Trophoblast cell (in vitro differentiated cells and primary cell): ENCODE measurements around the gene OR2F2.

Source experiments
- DNase-seq, 2 donors: peaks; one replicate each; pipeline ENCODE4 v3.0.0-alpha.2; 2016
- H2AFZ ChIP-seq: 2 replicates; pipeline ENCODE4 v1.6.1; 2013; ENCODE audit warnings: low read length, moderate library complexity, mild to moderate bottlenecking; ENCODE audit not compliant: insufficient read depth, poor library complexity
- H2AK5ac ChIP-seq: 2 replicates; pipeline ENCODE4 v1.6.1; 2013; ENCODE audit warnings: mild to moderate bottlenecking, low read length
- H2BK120ac ChIP-seq: 2 replicates; pipeline ENCODE4 v1.6.1; 2013; ENCODE audit warnings: low read length, mild to moderate bottlenecking, moderate library complexity; ENCODE audit not compliant: insufficient read depth, poor library complexity
- H2BK12ac ChIP-seq: 2 replicates; pipeline ENCODE4 v1.6.1; 2013; ENCODE audit warnings: mild to moderate bottlenecking, low read length, moderate library complexity
- H2BK5ac ChIP-seq: 2 replicates; pipeline ENCODE4 v1.6.1; 2013; ENCODE audit warnings: low read length, low read depth, moderate library complexity, mild to moderate bottlenecking; ENCODE audit not compliant: poor library complexity
- H3K14ac ChIP-seq: 2 replicates; pipeline ENCODE4 v1.6.1; 2013; ENCODE audit warnings: mild to moderate bottlenecking, low read length
- H3K18ac ChIP-seq: 2 replicates; pipeline ENCODE4 v1.6.1; 2013; ENCODE audit warnings: mild to moderate bottlenecking, low read length
- H3K23ac ChIP-seq: 2 replicates; pipeline ENCODE4 v1.6.1; 2013; ENCODE audit warnings: low read length
- H3K27ac ChIP-seq: 2 replicates; pipeline ENCODE4 v1.5.1; 2013; ENCODE audit warnings: low read depth, mild to moderate bottlenecking, inconsistent platforms, low read length, moderate library complexity
- H3K27me3 ChIP-seq: 2 replicates; pipeline ENCODE4 v1.6.1; 2013; ENCODE audit warnings: inconsistent platforms, mild to moderate bottlenecking, low read length, moderate library complexity; ENCODE audit not compliant: insufficient read depth
- H3K36me3 ChIP-seq, 2 experiments: 1 replicate in 1 of 2; 2 replicates in 1 of 2; pipeline ENCODE4 v1.6.1; 2013; ENCODE audit warnings: low read length in 2 of 2, mild to moderate bottlenecking in 2 of 2, moderate library complexity in 1 of 2; ENCODE audit not compliant: insufficient read depth in 2 of 2, control insufficient read depth in 1 of 2
- H3K4ac ChIP-seq: 2 replicates; pipeline ENCODE4 v1.6.1; 2013; ENCODE audit warnings: low read depth, mild to moderate bottlenecking, low read length, moderate library complexity
- H3K4me1 ChIP-seq, 2 experiments: 1 replicate in 1 of 2; 2 replicates in 1 of 2; pipeline ENCODE4 v1.6.1; 2013; ENCODE audit warnings: low read length in 2 of 2, mild to moderate bottlenecking in 2 of 2, moderate library complexity in 1 of 2; ENCODE audit not compliant: insufficient read depth in 2 of 2, control insufficient read depth in 1 of 2
- H3K4me2 ChIP-seq: 2 replicates; pipeline ENCODE4 v1.6.1; 2013; ENCODE audit warnings: inconsistent platforms, mild to moderate bottlenecking, low read length, moderate library complexity
- H3K4me3 ChIP-seq: 2 replicates; pipeline ENCODE4 v1.5.1; 2013; ENCODE audit warnings: mild to moderate bottlenecking, low read depth, low read length, inconsistent platforms
- H3K79me1 ChIP-seq: one replicate; pipeline ENCODE4 v1.6.1; 2013; ENCODE audit warnings: low read length
- H3K79me2 ChIP-seq: 2 replicates; pipeline ENCODE4 v1.6.1; 2013; ENCODE audit warnings: low read length, mild to moderate bottlenecking; ENCODE audit not compliant: control insufficient read depth, insufficient read depth, poor library complexity
- H3K9ac ChIP-seq: 2 replicates; pipeline ENCODE4 v1.6.1; 2013; ENCODE audit warnings: mild to moderate bottlenecking, low read length
- H3K9me3 ChIP-seq: 2 replicates; pipeline ENCODE4 v1.6.1; 2013; ENCODE audit warnings: low read depth, mild to moderate bottlenecking, control low read depth, inconsistent platforms, low read length; ENCODE audit not compliant: insufficient read depth
- H4K12ac ChIP-seq: 2 replicates; pipeline ENCODE4 v1.6.1; 2013; ENCODE audit warnings: low read depth, mild to moderate bottlenecking, low read length, moderate library complexity
- H4K8ac ChIP-seq: 2 replicates; pipeline ENCODE4 v1.6.1; 2013; ENCODE audit warnings: low read depth, mild to moderate bottlenecking, low read length, moderate library complexity
- H4K91ac ChIP-seq: one replicate; pipeline ENCODE4 v1.6.1; 2013; ENCODE audit warnings: low read depth, mild to moderate bottlenecking, low read length, moderate library complexity
- WGBS: extraction: QIAGEN DNeasy Blood & Tissue Kit; methylation state at CpG from one replicate; pipeline ENCODE4 v1.1.7; 2013; ENCODE audit warnings: missing lambda C conversion rate; ENCODE audit not compliant: insufficient read length, insufficient coverage; ENCODE audit errors: extremely low coverage; 5-methylcytosine and 5-hydroxymethylcytosine counted together

OR2F2 gene

DNA sequence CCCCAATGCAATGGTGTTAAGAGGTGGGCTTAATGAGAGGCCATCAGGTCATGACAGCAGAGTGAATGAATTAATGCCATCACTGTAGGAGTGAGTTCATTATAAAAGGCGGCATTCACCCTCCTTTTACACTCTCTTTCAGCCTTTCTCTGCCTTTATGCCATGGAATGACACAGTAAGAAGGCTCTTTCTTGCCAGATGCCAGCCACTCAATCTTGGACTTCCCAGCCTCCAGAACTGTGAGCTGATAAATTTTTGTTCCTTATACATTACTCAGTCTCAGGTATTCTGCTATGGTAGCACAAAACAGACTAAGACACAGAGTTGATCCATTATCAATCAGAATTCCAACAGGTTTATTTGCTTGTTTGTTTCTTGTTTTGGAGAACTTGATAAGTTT lies 36.2 kb upstream of the OR2F2 start:
- Histone ChIP-seq H2AFZ (no peak overlapping the region), H3K18ac (no peak overlapping the region), H3K79me2 (peaks cover 10% of the 10 kb centered on the region), H4K91ac (no peak overlapping the region), H3K9me3 (no peaks in the 10 kb centered on the region), H3K4me1 (peaks cover 2 to 8% of the 10 kb centered on the region in 2 experiments), H2AK5ac (no peak overlapping the region), H3K23ac (no peak overlapping the region), H4K8ac (no peak overlapping the region), H3K14ac (no peak overlapping the region), H3K27ac (no peak overlapping the region), H2BK12ac (no peak overlapping the region), H3K9ac (no peak overlapping the region), H2BK120ac (no peak overlapping the region), H3K4ac (peak overlapping the region; percentile 76), H3K4me3 (no peak overlapping the region), H3K27me3 (no peaks in the 10 kb centered on the region), H4K12ac (no peak overlapping the region), H3K4me2 (no peak overlapping the region), H2BK5ac (no peak overlapping the region), H3K79me1 (peaks cover 12% of the 10 kb centered on the region), H3K36me3 (no peaks in the 10 kb centered on the region)
- no peak for DNase-seq
- WGBS = no CpG with 5 or more reads among the region's 1 CpG

- Histone ChIP-seq H3K79me2 (peaks cover 11% of the 10 kb centered on the region), H4K8ac (no peak overlapping the region), H2BK120ac (no peak overlapping the region), H3K18ac (no peak overlapping the region), H2AK5ac (no peak overlapping the region), H2BK5ac (no peak overlapping the region), H3K27ac (no peak overlapping the region), H4K12ac (no peak overlapping the region), H3K36me3 (no peaks in the 10 kb centered on the region), H3K14ac (no peak overlapping the region), H3K4me1 (peaks cover 8 to 18% of the 10 kb centered on the region in 2 experiments), H3K9ac (no peak overlapping the region), H4K91ac (no peak overlapping the region), H3K79me1 (peaks cover 18% of the 10 kb centered on the region), H2AFZ (no peak overlapping the region), H3K27me3 (no peaks in the 10 kb centered on the region), H3K23ac (no peak overlapping the region), H2BK12ac (no peak overlapping the region), H3K9me3 (no peaks in the 10 kb centered on the region), H3K4ac (peak overlapping the region; percentile 78), H3K4me2 (peak overlapping the region; percentile 23), H3K4me3 (no peak overlapping the region)
- DNase-seq = no peak
- WGBS = no CpG with 5 or more reads among the region's 5 CpGs
Observed at GRCh38 chr7:143900230-143900766, 34.7 kb upstream of the OR2F2 start.

DNA sequence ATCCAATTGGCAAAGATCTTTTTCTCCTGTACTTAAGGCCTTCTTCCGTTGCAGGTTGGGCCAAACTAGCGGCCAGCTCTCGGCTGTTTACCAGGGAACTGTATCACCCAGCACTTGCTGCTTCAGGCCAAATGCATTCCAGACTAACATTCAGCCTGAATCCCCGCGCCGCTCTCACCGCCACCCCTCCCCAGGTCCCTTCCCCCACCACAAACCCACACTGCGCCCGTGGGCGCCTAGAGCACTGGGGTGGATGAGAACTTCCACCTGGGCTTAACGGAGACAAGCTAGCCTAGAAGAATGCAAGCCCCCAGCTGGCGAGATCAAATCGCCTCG lies 33.7 kb upstream of the OR2F2 start:
- Histone ChIP-seq H3K14ac (peak overlapping the region; percentile 99), H3K23ac (no peak overlapping the region), H2BK12ac (no peak overlapping the region), H3K27me3 (no peaks in the 10 kb centered on the region), H3K9ac (peak overlapping the region; percentile 25), H3K18ac (peak overlapping the region; percentile 99), H2BK5ac (peak overlapping the region; percentile 94), H2AK5ac (peak overlapping the region; percentile 81), H3K79me1 (peaks cover 24% of the 10 kb centered on the region), H3K4me2 (peak overlapping the region; percentile 64), H3K4ac (peak overlapping the region; percentile 89), H4K8ac (peak overlapping the region; percentile 98), H3K79me2 (peaks cover 11% of the 10 kb centered on the region), H4K12ac (peak overlapping the region; percentile 97), H4K91ac (peak overlapping the region; percentile 91), H3K4me1 (peaks cover 17 to 28% of the 10 kb centered on the region in 2 experiments), H3K4me3 (peak overlapping the region; percentile 90), H2AFZ (peak overlapping the region; percentile 59), H2BK120ac (peak overlapping the region; percentile 70), H3K9me3 (no peaks in the 10 kb centered on the region), H3K36me3 (no peaks in the 10 kb centered on the region), H3K27ac (peak overlapping the region; percentile 95)
- DNase-seq = no peak
- WGBS = no CpG with 5 or more reads among the region's 14 CpGs

DNA sequence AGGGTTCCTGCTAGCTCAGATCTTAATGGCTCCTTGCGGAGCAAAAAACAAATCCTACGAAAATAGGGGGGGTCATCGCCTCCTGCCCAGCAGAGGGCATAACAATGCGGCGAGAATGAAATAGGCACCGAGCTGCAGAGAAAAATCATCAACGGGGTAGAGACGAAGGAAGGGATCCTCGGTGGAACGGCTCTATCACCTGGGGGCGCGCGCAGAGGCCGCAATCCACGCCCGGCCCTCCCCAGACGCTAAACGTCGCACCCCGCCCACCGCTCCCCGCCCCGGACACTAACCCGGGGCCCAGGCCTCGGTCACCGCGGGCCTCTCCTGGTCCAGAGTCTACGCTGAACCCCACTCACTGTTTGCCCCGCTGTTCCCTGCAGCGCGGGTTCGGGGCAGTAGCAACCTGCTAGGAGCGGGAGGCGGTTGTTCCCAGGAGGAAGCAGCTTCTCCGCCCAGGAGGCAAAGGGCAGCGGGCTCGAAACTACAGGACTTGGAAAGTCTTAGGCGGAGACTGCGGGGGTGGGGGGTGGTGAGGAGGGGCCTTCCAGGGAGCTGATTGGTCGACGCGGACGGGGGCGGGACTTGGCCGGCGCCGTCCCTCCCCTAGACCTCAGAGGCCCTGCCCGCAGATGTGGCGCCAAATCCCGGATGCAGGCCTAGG lies 33.2 kb upstream of the OR2F2 start, which contains the start of gene TCAF1:
TCAF1 (minus strand) TSS at position 509 of the 664 bp plus-strand sequence. CDS start 25,568 bp downstream, outside the sequence.
- H4K12ac ChIP-seq = peak within 1 kb of the TSS; percentile 97
- H3K4me2 ChIP-seq = peak within 1 kb of the TSS; percentile 64
- H3K9ac ChIP-seq = peak within 1 kb of the TSS; percentile 90
- peaks cover 25% of the 10 kb centered on the region for H3K79me1 ChIP-seq
- H3K4me3 ChIP-seq = peak within 1 kb of the TSS; percentile 90
- peak within 1 kb of the TSS; percentile 94 for H2BK5ac ChIP-seq
- no CpG with 5 or more reads among the region's 50 CpGs for whole genome bisulfite sequencing
- H2BK120ac ChIP-seq = peak within 1 kb of the TSS; percentile 79
- H3K23ac ChIP-seq = no peak within 1 kb of the TSS
- H2AFZ ChIP-seq = peak within 1 kb of the TSS; percentile 91
- peak within 1 kb of the TSS; percentile 99 for H3K14ac ChIP-seq
- H3K4ac ChIP-seq = peak within 1 kb of the TSS; percentile 89
- H4K8ac ChIP-seq = peak within 1 kb of the TSS; percentile 98
- H2BK12ac ChIP-seq = peak within 1 kb of the TSS; percentile 90
- H3K27ac ChIP-seq = peak within 1 kb of the TSS; percentile 95
- H3K27me3 ChIP-seq = no peaks in the 10 kb centered on the region
- H4K91ac ChIP-seq = peak within 1 kb of the TSS; percentile 91
- H3K9me3 ChIP-seq = no peaks in the 10 kb centered on the region
- H3K36me3 ChIP-seq = no peaks in the 10 kb centered on the region
- H3K4me1 ChIP-seq = peaks cover 18 to 29% of the 10 kb centered on the region in 2 experiments
- H2AK5ac ChIP-seq = peak within 1 kb of the TSS; percentile 81
- H3K79me2 ChIP-seq = peaks cover 11% of the 10 kb centered on the region
- peak; percentile 93 to 96 for DNase-seq
- H3K18ac ChIP-seq = peak within 1 kb of the TSS; percentile 99
